GM21786 (cell line): ENCODE results near the gene RTP2.
A peak's percentile ranks its signal among the peaks of the same experiment; 100 is the strongest.

ENCODE experiments used
- ATAC-seq: cut with Tn5 transposase; IDR thresholded peaks from one replicate; pipeline ENCODE4 v1.9.1; 2021; ENCODE audit not compliant: unreplicated experiment

Gene RTP2

DNA sequence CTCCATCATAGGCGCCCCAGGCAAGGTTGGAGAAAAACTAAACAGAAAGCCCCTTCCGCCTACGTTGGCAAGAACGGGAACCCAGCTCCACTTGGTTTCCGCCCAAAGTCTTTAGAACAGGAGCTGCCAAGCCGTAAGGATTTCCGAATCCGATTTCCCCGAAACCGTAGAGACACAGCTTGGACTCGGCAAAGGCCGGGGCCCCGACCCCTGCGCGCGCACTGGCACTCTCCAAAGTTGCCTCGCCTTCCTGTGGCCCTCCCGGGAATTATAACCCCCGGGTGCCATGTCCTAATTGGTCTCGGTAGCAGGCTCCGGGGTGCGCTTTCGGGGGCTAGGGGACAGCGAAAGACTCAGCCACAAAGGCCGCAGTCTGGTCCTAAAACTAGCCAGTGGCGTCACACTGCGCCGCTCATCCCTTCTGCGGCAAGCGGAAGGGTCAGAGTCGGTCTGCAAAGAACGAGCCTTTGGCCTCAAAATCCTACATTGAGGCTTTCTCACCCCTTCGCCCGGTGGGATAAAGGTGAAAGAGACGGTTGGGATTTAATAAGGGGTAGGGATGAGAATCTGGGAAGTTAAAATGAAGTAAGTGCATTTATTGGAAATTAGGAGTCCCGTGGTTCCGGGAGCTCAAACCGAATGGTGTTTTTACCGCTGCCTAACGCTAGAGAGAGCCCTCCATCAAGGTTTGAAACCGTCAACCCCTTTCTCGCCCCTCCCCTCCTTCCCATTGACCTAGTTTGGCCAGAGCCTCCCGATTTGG, 36.2 kb upstream of the RTP2 start:
- ATAC-seq, result peak; percentile 72

DNA sequence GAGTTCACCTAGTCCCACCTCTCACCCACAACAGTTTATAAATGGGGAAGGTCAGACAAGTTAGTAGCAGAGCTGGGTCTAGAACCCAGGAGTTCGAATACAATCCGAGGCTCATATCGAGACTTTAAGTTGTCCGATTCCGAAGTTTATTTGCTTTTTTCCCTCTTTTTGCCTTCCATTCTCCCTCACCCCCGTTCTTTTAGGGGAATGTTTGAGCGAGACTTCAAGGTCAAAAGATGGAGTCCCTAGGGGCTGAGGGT, 35.6 kb upstream of the RTP2 start:
- ATAC-seq, result no peak

DNA sequence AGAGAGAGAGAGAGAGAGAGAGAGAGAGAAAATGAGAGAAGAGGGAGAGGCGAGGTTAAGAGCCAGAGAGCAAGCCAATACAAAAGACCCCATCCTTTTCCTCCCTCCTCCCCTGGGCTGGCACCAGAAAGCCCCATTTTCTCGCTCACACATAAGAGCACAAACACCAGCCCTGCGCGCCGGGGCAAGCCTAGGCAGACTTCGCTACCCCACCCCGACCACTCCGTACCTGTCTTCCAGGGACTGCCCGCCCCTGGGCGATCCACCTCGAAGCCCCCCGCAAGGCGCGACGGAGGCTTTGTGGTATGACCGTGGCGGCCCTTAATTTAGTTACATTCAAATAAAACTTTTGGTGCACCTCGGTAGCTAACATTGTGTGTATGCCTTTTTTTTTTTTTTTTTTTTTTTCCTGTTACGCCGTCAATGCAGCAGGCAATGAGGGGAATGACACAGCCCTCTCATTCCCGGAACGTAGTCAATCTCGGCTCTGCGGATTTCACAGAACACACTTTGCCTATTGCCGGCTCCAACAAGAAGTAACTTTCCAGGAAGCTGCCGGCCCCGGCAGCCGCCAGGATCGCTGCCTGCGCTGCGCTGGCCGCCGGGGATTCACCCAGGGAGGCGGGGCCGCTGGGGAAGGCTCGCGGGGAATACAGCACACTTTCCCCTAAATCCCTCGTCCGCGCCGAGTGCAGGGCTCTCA, 35.2 kb upstream of the RTP2 start:
- no peak for ATAC-seq

DNA sequence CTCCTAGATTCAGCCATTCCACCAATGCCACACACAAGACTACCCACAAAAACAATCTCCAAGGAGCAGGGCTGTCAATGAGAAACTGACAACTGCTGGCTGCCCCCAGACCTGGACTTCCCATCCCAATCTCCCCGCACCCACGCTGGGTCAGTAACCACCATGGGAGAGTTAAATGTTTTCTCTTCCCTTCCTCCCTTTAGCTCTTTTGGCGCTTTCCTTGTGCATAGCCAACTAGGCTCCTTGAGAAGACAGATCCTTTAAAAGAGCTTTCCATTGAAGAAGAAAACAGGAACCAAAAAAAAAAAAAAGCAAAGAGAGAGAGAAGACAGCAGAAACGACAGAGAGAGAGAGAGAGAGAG, 34.6 kb upstream of the RTP2 start:
- ATAC-seq, result no peak

GRCh38 chr3:187736418-187736871, 34.1 kb upstream of the RTP2 start:
- no peak for ATAC-seq

DNA sequence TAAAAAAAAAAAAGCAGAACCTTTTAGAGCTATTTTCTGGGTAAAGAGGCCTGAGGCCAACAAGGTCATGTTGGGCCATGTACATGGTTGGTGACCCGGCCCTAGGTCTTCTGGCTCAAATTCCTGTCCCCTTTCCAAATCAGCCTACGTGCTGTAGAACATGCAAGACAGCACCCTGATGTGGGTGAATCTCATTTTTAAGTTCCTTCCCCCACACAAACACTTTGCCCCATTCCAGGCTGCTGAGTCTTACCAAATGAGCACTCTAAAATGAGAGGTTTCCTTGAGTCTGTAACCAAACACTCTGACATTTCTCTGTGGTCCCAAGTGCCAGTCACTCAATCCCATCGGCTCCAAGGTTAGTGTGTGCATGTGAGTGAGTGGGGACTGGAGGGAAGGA, 33.5 kb upstream of the RTP2 start:
- ATAC-seq, result no peak

DNA sequence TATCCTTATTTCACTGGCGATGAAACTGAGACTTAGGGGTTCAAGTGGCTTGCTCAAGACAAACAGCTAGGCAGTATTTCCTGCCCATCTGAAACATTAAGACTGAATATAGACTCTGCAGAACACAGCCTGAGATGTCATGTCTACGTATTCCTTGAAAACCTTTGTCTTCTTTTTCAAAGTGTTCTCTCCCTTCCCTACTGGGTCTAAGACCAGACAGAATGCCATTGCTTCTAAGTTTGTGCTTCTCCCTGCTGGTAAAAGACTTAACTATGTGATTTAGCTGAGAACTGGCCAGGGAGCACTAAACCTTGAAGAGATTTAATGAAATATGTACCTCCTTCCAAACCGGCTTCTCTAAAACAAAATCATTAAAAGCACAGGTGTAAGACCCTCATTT, 33.0 kb upstream of the RTP2 start:
- no peak for ATAC-seq

GRCh38 chr3:187734841-187735240, 32.5 kb upstream of the RTP2 start:
- ATAC-seq, result no peak

GRCh38 chr3:187733371-187733770, 31.0 kb upstream of the RTP2 start:
- ATAC-seq, result no peak

DNA sequence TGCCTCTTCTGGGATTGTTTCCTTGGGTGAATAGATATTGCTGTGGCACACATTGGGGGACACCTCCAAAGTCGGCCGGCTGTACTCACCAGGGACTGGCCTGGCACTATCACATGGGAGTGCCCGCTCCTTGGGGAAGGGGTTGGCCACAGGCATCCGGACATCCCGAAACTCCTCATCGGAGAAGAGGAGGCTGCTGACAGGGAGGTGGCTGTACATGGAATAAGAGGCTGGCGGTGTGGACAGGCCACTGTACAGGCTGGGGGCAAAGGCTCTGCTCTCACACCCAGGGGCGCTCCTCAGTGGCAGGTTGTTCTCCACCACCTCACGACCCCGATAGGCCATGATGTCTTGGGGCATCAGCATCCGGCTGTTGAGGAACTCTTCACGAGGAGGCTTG, 27.2 kb upstream of the RTP2 start:
- ATAC-seq, result no peak

- ATAC-seq, result no peak
These were observed 26.7 kb upstream of the RTP2 start for GRCh38 chr3:187728940-187729583.

DNA sequence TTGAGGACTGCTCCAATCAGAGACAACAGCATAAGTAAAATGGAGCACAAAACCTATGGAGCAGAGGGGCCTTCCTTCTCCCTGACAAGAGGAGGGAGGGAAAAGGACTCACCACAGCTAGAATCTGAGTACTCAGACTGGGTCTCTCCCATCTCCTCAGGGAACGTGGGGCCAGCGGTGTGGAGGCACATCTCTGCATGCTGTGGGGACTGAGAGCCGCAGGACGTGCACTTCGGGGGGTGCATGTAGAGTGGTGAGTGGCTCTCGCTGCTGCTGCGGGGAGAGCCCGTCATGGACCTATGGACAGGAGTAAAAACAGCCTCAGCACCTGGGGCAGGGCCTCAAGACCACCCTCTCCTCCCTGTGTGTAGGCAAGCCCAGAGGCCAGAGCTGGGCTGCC, 25.9 kb upstream of the RTP2 start:
- ATAC-seq, result no peak

GRCh38 chr3:187726564-187726963, 24.2 kb upstream of the RTP2 start:
- ATAC-seq, result no peak

DNA sequence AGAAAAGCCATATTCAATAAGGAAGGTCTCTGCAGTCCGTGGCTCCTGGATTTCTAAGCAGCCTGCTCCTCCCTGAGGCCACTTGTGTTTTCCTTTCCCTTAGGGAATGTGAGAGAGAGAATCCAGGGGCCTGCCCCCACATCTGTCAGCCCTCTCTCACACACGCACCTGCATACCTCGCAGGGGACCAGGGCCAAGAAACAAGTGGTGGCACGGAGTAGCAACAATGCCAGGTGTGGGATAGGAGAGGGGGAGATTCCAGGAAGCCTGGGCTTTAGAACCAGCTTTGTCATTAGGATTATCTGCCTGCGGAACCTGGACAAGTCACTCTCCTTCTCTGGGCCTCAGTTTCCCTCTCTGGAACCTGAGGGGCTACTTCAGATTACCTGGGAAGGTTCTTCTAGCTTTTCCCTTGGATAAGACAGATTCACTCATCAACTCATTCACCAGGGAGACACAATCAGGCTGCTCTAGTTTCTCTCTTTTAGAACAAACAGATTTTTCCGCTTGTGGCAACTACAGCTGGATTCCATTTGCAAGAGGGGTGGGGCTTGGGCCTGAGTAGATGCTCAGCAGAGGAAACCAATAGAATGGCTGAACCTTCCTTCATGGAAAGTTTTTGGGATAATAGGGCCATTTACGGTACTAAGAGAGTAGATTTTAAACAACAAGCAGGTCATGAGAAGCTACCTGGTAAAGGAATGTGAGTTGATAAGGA, 23.5 kb upstream of the RTP2 start:
- ATAC-seq, result no peak

DNA sequence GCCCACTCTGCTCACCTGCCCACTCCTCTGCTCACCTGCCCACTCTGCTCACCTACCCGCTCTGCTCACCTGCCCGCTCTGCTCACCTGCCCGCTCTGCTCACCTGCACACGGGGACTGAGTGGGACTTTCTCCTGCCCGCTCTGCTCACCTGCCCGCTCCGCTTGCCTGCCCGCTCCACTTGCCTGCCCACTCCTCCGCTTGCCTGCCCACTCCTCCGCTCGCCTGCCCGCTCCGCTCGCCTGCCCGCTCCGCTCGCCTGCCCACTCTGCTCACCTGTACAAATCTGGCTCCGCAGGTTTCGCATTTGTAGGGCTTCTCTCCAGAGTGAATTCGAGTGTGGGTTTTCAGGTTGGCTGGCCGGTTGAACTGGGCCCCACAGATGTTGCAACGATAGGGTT, 22.9 kb upstream of the RTP2 start:
- ATAC-seq, result no peak

DNA sequence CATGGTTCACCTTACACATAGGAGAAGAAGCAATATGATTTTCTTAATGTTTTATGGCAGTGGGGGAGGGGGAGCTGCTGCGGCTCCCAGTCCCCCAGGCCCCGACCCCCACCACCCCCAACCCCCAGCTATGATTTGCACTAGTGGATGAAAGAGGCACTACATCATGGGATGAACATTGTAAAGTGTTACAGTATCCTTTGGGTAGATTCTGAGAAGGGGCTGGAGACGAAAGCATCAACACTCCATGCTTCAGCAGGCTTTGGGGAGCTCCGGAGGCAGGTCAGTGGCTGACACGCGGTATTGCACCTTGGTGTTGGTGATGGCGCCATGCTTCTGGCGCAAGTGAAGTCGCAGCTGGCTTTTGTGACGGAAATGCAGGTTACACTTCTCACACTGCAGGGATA, 19.9 kb upstream of the RTP2 start:
- ATAC-seq, result no peak

- no peak for ATAC-seq
These were observed 18.7 kb upstream of the RTP2 start for GRCh38 chr3:187721055-187721454.

GRCh38 chr3:187720337-187720670, 17.9 kb upstream of the RTP2 start:
- ATAC-seq, result no peak

DNA sequence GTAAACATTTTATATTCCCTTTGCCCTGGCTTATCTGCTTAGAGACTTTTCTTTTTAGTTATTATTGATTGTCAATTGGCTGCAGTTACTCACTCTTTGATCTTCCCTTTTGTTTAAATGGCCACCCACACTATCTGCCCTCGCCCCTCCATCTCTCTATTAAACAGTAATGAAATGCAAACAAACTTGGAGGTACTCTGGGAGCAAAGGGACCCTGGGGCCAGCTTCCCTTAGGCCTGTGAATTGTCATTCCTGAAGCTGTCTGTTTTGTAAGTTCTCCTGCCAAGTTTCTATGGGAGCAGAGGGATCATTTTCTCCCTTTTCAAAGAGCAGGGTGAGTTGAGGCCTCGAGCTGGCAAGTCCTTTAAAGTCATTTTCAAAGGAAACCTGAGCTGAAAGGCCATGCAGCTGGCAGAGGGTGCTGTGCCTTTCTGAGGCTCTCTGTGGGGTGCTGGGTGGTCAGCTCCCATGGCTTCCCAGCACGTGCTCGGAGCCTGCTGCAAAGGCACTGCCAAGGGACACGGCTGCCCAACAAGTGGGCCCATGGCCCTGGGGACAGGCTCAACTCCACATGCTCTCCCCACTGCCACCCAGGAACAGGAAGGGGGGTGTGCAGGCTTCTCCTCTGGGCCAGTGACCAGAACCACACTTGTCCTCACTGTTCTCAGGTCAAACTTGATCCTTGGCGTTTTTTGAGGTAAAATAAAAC, 17.4 kb upstream of the RTP2 start:
- ATAC-seq, result no peak

DNA sequence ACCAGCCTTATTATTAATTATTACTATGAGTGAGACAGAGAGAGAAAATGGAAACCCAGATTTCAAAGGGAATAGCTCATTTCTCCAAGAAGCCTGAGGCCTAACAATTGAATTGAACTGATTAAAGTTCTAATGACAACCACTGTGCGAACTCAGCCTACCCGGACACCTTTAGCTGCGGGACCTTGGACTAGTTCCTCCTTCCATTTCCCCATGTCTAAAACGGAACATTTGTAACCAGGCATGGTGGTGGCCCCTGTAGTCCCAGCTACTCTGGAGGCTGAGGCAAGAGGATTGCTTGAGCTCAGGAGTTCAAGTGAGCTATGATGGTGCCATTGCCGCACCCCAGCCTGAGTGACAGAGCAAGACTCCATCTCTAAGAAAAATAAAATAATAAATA, 16.4 kb upstream of the RTP2 start:
- no peak for ATAC-seq

- ATAC-seq, result no peak
These were observed 15.2 kb upstream of the RTP2 start for GRCh38 chr3:187717572-187717971.
